HCEC 1CT (cell line): Measurements from ENCODE around the gene KCNMA1.

Experiments used
- DNase-seq: peaks from one replicate; pipeline ENCODE4 v3.0.0-alpha.2; 2017

Gene KCNMA1

DNA sequence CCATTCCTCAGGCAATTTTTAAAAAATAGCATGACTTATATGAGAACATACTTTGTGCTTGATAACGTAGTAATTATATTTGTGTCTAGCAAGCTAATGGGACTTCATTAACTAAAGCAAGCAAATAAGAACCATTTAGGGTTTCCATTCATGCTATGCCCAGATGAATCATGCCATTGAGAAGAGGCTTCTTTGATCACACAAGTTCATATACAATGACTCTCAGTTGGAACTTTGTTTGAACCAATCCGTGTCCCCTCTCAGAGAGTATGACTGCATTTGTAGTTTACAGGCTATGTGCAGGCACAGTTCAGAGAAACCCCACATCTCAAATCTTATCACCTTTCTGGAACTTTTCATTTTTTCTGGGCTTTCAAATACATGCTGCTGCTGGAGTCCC is 614.2 kb downstream of the KCNMA1 start:
- no peak for DNase-seq

DNA sequence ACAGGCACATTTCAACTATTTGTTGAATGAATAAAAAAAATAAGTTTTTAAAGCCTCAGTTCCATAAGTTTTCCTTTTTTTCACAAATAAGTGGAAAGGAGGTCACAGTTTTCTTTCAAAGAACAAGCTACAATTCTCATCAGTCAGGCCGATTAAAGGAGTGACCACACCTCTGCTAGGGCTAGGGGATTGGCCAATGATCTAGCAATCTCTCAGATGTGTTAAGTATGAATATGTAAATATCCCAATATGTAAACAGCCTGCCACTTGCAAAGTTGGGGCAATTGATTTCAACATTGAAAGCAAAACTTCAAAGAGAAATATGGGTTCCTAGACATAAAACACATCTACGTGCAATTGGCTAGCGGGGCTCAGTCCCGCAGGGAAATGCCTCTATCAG is 614.9 kb downstream of the KCNMA1 start:
- DNase-seq = no peak

DNA sequence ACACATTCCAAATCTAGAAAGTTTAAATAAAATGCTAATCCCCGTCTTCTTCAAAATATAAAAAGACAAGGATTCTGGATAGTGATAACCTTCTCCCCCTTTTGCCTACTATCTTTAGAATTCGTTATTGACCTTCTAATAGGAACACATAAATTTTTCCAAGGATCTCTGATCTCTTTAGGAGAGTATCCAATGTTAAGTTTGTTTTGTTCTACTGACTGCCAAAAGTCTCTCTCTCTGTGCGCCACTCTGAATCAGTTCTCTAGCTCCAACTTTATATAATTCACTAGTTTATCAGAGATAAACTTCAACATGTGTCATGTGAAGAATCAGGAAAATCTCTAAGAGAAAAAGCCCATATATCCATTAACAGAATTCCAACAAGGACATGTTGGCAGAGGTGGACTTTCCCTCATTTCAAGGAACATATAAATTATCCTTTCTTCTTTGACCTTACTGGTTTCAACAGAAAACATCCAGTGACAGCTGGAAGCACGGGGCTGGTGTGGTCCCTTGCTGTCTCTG is 615.6 kb downstream of the KCNMA1 start:
- no peak for DNase-seq

DNA sequence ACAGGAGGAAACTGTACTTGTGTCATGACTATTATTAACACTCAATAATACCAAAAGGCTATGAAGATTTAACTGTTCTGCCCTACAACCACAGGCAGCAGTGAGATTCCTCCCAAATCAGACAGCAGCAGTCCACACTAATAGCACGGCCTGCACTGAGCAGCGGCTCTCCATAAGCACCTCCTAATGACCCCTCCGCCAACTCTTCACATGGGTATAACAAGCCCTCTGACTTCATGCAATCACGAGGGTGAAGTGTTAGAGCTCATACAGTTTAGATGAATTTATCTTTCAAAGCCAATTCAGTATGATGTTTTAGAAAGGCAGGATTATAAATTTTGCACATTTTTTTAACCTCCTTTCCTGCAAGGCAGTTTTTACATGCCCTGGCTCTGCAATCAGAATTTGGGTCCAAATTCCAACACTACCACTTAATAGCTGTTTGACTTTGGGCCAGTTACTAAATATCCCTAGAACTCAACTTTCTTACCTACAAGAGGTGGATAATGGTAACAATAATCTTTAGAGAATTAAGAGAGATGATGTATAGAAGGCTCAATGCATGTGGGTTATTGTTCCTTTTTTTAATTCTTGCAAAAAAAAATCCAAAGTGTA is 617.1 kb downstream of the KCNMA1 start:
- no peak for DNase-seq

DNA sequence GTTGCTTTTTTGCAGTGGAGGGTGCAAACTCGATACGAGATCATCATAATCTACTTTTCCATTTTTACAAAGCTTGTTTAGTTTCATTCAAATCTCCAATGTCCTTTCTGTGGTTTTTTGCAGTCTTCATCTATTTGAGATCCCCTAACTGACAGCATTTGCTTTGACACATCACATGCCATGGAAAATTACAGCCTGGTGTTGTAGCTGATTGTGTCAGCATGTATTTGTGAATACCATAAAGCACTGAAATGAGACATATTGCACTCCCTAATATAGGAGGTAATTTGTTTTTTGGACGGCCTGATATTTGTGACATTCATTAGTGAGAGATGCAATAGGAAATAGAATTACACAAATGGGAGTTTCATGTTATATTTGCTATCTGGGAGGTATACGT is 620.8 kb downstream of the KCNMA1 start:
- DNase-seq = no peak

DNA sequence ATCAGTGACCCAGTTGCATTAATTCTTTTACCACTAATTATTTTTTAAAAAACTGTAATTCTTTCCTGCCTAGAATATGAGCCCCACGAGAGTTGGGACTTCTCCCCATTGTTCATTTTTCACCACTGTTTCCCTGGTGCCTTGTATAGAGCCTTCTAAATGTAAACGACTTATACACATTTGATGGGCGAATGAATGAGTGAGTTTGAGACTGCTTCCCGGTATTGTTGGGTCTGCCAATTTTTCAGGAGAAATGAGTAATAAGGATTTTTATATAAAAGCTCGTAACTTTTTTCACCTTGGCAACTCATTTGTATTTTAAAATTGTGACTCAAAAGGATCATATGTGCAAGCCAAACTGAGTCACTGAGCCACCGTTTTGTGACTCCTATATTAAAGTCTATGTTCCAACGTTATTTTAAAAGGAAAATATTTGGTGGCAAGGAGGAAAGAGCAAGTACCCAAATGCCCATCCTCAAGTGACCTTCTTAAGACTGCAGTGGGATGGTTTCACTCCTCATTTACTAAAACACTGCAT is 621.3 kb downstream of the KCNMA1 start:
- DNase-seq = no peak

DNA sequence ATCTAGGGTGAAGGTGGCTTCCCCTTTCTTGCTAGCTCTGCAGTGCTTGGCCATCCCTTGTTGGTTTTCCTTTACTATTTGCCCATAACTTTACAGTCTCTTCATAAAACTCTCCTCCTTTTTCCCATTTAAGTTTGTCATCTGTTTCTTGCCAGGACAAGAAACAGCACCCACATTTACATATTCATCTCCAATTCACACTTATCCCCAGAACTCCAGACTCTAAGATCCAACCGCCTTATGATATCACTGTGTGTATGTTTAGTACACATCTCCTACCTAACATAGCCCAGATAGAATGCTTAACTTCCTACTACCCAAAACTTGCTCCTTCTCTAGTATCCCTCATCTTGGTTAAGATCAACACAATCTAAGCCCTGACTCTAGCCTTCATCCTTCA is 622.2 kb downstream of the KCNMA1 start:
- DNase-seq = no peak

DNA sequence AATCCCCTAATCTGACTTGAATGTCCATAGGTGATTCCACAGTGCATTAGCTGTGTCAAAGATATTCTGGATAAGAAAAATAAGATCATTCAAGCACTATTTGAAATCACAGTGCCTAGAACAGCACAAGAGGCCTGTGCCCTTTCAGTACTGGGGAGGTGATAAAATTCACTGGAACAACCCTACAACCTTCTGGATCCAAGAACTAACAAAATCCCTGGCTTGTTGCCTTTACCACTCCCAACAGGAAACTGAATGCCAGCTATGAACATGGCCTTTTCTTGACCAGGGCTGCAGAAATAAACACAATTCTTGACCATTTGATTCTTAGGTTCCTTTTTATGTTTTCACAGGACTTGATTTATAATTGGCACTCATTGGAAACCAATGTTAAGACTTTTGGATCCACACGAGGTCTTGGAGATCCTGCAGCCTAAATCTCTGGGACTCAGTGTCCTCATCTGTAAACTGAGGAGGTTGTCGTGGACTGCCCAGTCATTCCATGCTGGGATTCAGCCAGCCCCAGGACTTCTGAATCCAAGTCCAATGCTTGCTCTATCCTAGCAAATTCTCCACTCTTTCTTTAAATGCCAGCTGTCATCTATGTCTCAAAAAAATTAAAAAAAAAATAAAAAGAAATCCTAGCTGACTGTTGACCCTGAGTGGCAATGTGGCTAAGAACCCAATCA is 624.7 kb downstream of the KCNMA1 start:
- DNase-seq = no peak

DNA sequence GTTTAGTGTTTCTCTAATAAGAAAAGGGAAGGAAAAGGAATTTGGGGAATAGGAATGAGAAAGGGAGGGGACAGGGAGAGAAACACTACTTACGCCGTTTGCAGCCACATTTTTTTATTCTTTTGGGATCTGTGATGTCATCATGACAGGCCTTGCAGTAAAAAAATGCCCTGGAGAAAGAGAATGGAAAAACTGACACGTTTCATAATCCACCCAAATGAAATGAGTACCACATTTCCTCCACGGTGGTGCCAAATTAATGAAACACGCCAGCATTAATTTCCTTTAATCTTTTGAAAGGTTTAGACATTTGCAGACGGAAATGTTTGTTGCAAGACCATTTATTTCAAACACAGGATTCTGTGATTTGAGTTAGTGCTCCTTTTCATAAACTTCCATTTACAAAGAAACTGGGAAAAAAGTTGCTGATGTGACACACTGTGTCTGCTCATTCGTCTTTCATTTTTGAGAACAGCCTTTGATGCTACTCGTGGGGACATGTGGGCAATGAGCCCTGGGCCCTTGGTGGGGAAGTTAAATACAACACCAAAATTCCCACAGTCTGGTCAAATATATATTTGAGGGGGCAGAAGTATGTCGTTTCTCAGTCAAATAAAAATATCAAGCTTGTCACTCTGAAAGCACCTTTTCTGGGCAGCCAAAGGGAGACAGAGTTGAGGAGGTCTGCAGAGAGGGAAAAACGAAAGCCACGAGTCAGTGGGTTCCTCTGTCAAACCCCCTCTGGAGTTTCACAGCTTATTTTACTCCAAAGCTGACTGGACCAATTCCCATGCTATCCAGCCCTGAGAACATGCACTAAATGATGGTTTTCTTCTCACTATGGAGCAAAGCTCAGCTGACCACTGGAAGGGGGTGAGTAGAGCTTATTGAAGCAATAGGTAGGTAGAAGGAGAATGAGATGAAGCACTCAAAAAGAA is 625.5 kb downstream of the KCNMA1 start:
- no peak for DNase-seq

DNA sequence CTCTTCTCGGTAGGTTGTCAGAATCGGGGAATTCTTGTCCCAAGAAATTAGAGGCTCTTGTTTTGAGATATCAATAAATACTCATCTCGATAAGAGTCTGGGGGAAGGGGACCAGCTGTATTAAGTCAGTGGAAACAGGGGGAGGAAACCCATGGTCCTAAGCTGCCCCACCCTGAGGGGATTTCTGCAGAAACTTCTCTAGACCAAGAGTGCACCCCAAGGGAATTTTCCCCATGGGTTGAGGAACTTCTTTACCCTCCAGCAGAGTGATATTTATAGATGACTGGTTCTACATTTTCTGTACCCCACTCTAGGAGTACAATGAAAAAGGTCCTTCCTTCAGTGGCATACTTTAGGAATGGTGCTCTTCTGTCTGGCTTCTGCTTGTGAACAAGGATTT is 627.2 kb downstream of the KCNMA1 start:
- DNase-seq = no peak

DNA sequence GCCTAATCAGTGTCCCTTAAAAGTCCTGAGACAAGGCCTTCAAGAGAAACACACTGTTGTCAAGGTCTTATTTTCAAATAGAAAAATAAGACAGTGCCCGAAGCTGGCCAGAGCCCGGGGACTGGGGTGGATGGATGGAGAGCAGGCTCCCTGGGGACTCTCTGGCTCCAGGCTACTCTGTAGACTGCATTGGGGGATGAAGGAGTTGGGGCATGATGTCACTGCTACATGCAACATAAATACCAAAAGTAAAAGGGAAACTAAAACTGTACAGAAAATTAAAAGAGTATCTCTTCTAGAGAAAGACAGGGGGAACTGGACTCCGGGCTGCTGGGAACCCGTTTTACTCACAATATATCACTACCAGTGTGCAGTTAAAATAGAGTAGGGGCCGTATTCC is 629.8 kb downstream of the KCNMA1 start:
- DNase-seq = no peak

DNA sequence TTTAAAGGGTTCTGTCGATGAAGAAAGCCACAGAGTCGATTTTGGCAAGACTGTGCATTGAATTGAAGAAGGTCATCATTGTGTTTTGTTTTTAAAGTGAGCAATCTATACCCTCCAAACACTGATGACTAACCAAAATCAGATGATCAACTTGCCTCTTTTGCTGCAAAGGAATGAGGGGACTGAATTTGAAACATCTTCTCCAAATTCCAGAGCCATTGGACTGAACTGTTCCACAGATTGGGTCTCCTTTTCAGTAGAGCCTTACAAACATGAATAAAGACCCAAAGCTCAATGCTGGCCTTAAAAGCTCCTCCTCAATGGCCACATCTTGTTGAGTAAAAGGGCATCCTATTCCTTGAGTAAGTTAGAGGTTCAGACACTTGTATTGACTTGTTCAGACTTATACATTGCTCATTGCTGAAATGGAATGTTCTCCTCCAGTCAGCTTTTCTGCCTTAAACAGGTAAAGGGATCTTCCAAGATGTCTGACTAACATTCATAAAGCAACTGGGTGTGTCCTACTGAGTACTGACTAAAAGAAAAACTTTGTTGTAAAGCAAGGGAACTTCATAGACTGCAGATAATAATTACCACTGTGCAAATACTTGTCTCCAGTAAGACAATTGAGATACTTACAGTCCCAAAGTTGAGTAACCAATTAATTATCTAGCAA is 630.6 kb downstream of the KCNMA1 start:
- DNase-seq = no peak

DNA sequence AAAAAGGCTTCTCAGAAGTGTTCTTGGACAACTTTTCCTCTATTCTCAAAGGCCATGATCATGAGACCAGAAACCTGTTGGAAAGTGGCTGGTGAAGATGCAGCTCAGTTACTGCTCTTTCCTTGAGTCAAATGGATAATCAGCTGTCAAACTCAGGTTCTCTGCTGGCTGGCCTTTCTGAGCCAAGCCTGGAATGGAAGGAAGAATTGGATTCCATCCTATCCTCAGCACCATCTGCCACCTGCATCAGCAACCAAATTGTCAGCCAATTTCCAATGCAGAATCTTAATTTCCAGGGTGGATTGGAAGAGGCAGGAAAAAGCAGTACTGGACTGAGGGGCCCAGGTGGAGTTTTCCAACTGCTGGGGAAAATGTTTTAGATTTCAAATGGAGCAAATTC is 631.7 kb downstream of the KCNMA1 start:
- no peak for DNase-seq

DNA sequence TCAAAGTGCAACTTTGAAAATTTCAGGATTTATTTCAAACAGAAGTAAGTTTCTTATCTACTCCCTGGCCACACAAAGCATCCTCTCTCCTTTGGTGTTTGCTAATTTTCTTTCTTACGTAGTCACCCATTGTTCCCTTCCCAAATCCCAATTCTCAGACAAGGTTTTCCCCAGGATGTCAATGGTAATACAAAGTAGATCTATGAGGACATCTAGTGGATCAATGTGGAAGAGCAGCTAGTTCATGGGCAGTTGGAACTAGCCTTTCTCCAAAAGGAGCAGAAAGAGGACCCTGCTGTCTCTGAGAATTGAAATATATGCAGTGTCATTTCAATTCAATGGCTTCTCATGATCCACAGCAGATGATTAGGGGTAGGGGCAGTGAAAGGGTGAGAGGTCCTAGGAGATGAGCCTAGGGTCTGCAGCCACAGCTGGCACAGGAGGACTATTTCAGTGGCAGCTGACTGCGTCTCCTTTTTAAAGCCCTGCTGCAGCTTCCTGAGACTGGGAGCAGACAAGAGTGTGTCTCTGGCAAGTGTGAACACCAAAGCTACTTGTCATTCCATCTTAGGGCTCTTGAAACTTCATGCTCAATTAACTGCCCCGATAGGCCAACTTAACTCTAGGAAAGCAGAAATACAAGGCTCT is 632.6 kb downstream of the KCNMA1 start:
- DNase-seq = peak; percentile 48

DNA sequence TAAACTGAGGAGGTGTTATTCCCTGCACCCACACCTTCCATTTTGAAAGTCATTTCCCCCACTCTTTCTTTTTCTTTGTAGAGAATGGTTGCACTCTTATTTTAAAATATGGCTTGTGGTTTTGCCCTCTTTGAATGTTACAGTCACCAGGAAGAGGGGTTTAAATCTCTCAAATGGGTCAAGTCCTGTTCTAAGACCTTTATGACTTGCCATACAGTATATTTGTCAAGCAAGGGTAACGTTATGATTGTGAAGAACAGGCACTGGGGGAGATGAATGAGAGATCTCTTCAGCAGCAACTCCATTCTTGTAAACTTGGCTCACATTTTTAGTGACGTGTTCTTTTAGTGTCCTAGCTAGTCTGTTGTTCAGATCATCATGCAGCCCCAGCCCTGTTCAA is 634.7 kb downstream of the KCNMA1 start:
- no peak for DNase-seq

DNA sequence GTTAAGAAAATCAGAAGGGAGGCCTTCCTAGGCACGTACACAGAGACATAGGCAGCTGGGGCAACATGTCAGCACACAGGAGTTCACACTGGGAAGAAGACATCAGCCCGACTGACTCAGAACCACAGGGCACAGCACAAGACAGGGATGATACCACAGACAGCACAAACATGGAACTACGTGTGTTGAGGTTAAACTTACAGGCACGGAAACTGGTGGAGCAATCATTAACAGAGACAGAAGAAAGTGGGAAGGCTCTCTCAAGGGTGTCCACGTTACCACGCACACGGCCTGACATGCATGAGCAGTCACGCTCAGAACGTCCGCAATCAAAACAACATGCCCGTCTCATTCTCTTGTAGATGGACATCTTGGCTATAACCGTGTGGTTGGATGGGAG is 636.4 kb downstream of the KCNMA1 start:
- no peak for DNase-seq

DNA sequence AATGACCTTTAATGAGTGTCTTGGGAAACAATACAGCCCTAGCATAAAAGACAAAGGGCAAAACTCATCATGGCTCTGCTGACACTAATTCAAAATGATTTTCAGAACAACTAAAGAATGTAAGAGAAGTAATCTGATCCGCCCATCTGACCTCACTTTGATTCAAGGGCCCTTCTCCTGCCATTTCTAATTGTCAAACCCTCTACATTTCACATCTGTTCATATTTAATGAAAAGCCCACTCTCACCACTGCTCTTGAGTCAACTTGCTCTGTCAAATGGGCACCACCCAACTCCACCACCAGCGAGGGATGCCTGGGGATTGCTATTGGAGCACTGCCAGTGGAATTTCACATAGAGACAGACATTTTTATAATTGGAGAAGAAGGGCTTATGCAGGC is 639.2 kb downstream of the KCNMA1 start:
- no peak for DNase-seq

DNA sequence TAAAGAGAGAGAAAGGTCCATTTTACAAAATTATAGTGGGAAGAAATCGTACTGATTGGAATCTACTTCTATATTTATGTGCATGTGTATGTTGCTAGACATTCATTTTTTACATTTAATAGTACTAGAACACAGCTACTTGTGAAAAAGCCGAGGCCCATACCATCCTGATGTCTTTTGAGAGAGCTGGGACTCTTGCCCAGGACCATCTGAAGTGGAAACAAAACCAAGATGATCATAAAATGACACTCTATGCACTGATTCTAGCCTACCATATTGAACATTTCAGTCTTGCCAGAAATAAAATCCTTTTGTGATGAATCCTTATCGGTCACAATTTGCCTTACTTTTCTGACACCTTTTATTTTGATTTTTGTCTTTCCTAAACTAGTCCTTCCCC is 640.0 kb downstream of the KCNMA1 start:
- DNase-seq = no peak

DNA sequence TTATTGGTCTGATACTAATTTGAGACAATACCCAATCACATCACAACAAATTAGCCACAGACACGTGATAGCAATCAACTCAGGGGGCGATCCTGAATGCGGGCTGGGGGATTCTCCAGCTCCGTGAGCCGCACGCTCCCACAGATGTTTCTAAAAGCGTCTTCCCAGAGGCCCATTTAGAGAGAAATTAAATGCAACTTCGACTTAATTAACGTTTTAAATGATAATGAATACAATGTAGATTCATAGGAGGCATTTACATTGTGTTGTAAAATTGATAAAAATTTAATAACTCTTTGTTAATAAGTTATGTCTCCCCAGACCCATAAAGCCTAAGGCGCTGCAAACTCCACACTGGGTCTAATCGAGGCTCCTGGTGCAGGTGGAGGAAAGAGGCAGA is 642.6 kb downstream of the KCNMA1 start:
- no peak for DNase-seq

DNA sequence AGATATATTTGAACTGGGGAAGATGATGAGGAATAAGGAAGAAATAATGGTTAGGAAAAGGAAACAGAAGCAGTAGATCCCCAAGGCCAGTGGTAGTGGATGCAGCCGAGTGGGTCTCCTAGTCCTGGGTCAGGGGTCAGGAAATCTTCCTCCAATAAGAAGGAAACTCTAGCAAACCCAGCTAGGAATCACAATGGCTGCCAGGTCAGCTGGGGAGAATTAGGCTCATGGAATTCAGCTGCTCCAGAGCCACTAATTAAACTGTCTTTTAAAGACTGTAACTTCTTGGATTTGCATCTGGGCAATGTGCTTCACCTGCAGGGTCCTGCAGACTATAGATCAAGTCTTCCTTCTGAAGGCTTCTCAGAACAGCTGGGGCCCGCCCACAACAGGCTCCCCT is 644.4 kb downstream of the KCNMA1 start:
- no peak for DNase-seq

DNA sequence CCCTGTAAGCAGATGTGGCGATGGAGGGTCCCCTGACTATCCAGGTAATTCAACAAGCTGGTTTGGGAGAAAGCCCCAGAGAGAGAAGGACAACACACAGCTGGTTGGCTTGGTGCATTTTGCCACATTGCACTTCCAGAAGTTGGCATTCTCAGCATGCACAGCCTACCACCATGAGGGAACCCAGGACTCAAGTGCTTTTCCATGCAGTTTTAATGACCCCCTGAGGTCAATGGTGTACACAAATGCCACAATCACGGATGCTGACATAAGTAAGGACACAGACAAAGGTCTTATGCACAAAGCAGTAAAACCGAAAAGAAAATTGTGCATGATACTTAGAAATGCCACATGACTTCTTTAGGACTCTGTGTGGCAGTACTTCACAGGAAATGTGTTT is 645.1 kb downstream of the KCNMA1 start:
- no peak for DNase-seq

DNA sequence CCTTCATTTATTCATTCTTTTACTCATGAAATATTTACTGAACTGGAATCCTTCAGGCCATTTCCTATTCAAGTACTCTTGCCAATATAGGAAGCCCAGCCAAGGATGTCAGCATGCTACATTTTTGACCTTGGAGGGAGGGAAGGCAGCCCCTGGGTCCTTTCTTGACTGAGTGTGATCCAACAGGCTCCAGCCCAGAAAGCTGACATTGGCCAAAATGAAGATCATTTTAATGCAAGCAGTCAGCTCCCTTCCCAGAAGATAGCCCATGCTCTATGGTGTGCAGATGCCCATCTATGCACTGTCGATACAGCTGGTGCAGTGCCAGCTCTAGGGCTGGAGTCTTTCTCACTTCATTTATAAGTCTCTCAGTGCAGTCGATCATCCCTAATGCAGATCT is 646.0 kb downstream of the KCNMA1 start:
- DNase-seq = no peak
